Heart left ventricle (tissue), 16 donors: ENCODE measurements around the gene PHACTR1. TPM values are rescaled to one million over a fixed set of nuclear protein-coding genes. Genes with fewer than 3 reads are reported as not detected.

ENCODE experiments used
- ATAC-seq, 4 donors: fragments of 200-7000 bp; cut with Tn5 transposase; one replicate each; pipeline ENCODE4 v1.9.1; 2020 to 2022; ENCODE audit warnings: moderate library complexity in 4 of 4, mild to moderate bottlenecking in 3 of 4, moderate number of reproducible peaks in 1 of 4
- DNase-seq, 5 donors: peaks; one replicate each; pipeline ENCODE4 v3.0.0-alpha.2; 2020
- H3K27ac ChIP-seq, 12 donors: fragments of 200-600 bp; sonication (generic) in 4 of 12; one replicate each; pipeline versions ENCODE4 v1.5.0 to v1.8.0; 2016 to 2022; ENCODE audit warnings: mild to moderate bottlenecking in 2 of 12
- H3K27me3 ChIP-seq, 9 donors: fragments of 200-600 bp; sonication (generic) in 2 of 9; one replicate each; pipeline versions ENCODE4 v1.5.1 to v1.8.0; 2016 to 2022; ENCODE audit warnings: mild to moderate bottlenecking in 3 of 9
- H3K36me3 ChIP-seq, 9 donors: fragments of 200-600 bp; sonication (generic) in 2 of 9; one replicate each; pipeline versions ENCODE4 v1.5.0 to v1.8.0; 2018 to 2022; ENCODE audit warnings: mild to moderate bottlenecking in 2 of 9
- H3K4me1 ChIP-seq, 12 donors: fragments of 200-600 bp; sonication (generic) in 4 of 12; one replicate each; pipeline versions ENCODE4 v1.5.0 to v1.8.0; 2016 to 2022; ENCODE audit warnings: mild to moderate bottlenecking in 3 of 12
- H3K4me3 ChIP-seq, 12 donors: fragments of 200-600 bp; sonication (generic) in 4 of 12; one replicate each; pipeline versions ENCODE4 v1.5.0 to v1.8.0; 2017 to 2022; ENCODE audit warnings: mild to moderate bottlenecking in 9 of 12, moderate library complexity in 4 of 12
- H3K9me3 ChIP-seq, 12 donors: fragments of 200-600 bp; sonication (generic) in 4 of 12; one replicate each; pipeline versions ENCODE4 v1.5.0 to v1.8.0; 2016 to 2022; ENCODE audit warnings: mild to moderate bottlenecking in 1 of 12
- CTCF ChIP-seq, 12 donors: fragments of 200-600 bp; sonication (generic) in 4 of 12; IDR thresholded peaks; one replicate each; pipeline versions ENCODE4 v1.5.0 to v1.8.0; 2018 to 2022; ENCODE audit warnings: antibody characterized with exemption in 12 of 12, mild to moderate bottlenecking in 5 of 12
- POLR2A ChIP-seq, 2 donors: fragments of 450-650 bp; IDR thresholded peaks; one replicate each; pipeline ENCODE4 v1.6.1; 2017; ENCODE audit warnings: antibody characterized with exemption in 2 of 2, mild to moderate bottlenecking in 2 of 2, moderate library complexity in 2 of 2
- WGBS, 4 donors: extraction: QIAGEN DNeasy Blood & Tissue Kit in 2 of 4; methylation state at CpG; one replicate each; pipeline versions ENCODE4 v1.1.5 to v1.1.7; 2013 to 2018; 5-methylcytosine and 5-hydroxymethylcytosine counted together
- intact Hi-C, 10 donors: fragments of 100-400 bp; cut with DNase I; formaldehyde crosslinking; loops; one replicate each; pipeline versions ENCODE4 v1.11.1 to v1.14.2; 2022
- polyA plus RNA-seq, 2 donors: library from polyadenylated mRNA; stranded (reverse); fragments of 200-250 nt; gene quantifications; one replicate each; pipeline ENCODE4 v1.2.3, GENCODE V29; 2013
- total RNA-seq, 9 donors: library from RNA; depleted of rRNA in 2 of 9; stranded (reverse); fragments of >200 nt in 2 of 9; fragmentation: NEBNext Ultra II Directional in 3 of 9; extraction: Animal tissue kit (Norgen Biotek cat#: 25700) in 3 of 9; gene quantifications; one replicate each; pipeline versions ENCODE4 v1.1.0 to v1.2.4, GENCODE V29; 2016 to 2023
- donor health status: ischemic (EF 13 %, LVEDD 7.1; RV severe dilation, severe dysfunction).
- donor health status: healthy with polysubstance abuse.
- donor health status: DM: no; HTN: yes; CAD: no.
- donor health status: DM: no; HTN: no; CAD: no.
- donor health status: ischemic (EF 25% LVEDD 6.9; RV normal size, moderate dysfunction).
- donor health status: ischemic (EF 25% LVEDD 5.7; RV mildly dilated, moderate dysfunction).
- donor health status: healthy.
- donor health status: DM: yes; HTN: yes; CAD: no.
- donor health status: ischemic (EF 35%, LVEDD 5.7; RV mildly dilated, moderate dysfunction).
- donor health status: nonischemic (EF 11% LVEDD 7.7; RV severe dilation, severe dysfunction).
- donor health status: DM: yes; HTN: yes; CAD: no.
- donor health status: PGD.
- donor health status: ischemic (EF 29% LVEDD 5.4; RV normal size, mild dysfunction).
- donor health status: nonischemic (EF 23%, LVEDD 6.1; RV moderate dilation, normal function).

Gene PHACTR1
- total and polyA plus RNA-seq, 11 donors, result 21.2 to 238 (median 87.4) TPM

DNA sequence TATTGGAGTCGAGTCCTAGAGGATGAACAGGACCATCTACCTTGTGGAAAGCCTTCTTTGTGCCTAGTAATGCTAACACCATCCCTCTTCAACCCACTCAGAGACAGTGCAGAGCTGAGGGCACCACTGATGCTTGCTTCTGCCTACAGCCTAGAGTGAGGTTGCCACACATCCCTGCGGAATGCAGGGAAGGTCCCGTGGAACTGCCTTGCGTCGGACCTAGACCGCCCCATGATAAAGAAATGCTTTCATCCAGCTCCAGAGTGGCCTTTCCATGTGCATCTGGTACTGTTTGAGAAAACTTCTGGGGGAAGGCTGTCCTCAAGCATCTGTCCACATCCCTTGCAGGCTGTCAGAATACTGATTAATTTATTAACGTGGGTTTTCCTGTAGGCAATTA lies 168.4 kb downstream of the PHACTR1 start:
- Histone ChIP-seq H3K9me3 (peaks cover 0 to 3% (median 0%) of the 10 kb centered on the region in 12 donors), H3K4me1 (peaks cover 0 to 9% (median 0%) of the 10 kb centered on the region in 12 donors), H3K27me3 (peaks cover 0 to 31% (median 4%) of the 10 kb centered on the region in 9 donors), H3K27ac (no peak overlapping the region), H3K4me3 (no peak overlapping the region), H3K36me3 (no peaks in the 10 kb centered on the region)
- ATAC-seq (no peak), DNase-seq (no peak)
- intact Hi-C loops, result loop anchor here in 1 of 10 donors (10.0 kb wide), 1 partner anchor 1300 kb away; no protein-coding TSS in a partner anchor
- WGBS, 4 donors, result 69 to 77% (median 72%) methylated on average over 7 of the region's 7 CpGs
- no peak for TF ChIP-seq CTCF (IDR thresholded peaks at IDR 0.05)
- no peak for TF ChIP-seq POLR2A (IDR thresholded peaks at IDR 0.05)

DNA sequence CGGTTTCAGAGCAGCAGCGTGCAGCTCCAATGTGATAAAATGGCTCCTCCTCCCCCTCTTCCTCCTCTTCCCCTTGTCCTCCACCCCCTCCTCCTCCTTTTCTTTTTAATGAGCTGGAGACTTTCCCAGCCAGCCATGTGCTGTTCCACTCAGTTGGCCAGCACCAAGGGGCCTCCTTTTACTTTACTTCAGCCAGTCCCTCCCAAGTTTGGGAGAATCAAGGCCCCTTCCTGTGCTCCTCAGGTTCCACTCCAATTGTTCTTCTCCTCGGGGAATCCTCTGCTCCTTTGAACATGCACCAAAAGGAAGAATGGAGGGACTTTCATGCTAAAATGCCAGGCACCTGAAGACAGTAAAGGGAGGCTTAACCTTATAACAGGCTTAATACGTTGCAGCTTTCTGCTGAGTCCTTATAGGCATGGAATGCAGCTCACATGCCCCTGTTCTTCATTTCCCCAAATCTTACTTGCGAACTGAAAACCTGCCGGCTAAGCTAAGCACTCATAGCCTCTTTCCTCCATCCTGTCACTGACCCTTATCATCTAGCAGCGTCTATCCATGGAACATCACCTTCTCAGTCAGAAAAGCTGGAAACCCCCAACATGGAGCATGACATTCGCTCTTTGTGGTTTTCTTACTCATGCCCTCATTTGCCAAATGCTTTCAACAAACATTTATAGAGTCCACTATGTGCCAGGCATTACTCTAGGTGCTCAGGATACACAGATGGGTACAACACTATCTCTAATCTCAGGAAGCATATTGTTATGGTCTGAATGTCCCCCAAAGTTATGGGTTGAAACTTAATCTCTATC lies 170.6 kb downstream of the PHACTR1 start:
- TF ChIP-seq CTCF (IDR thresholded peaks at IDR 0.05) (no peak), POLR2A (IDR thresholded peaks at IDR 0.05) (no peak)
- no peaks in the 10 kb centered on the region for H3K36me3 ChIP-seq
- H3K4me1 ChIP-seq, result peaks cover 0 to 9% (median 0%) of the 10 kb centered on the region in 12 donors
- peaks cover 0 to 18% (median 2%) of the 10 kb centered on the region in 12 donors for H3K9me3 ChIP-seq
- WGBS, 4 donors, result 46 to 56% (median 47%) methylated on average over 8 of the region's 8 CpGs
- peaks cover 0 to 12% (median 0%) of the 10 kb centered on the region in 9 donors for H3K27me3 ChIP-seq
- ATAC-seq (peak in 3 of 4 donors; percentile 41 to 53 (median 42)), DNase-seq (no peak)
- no peak overlapping the region for H3K4me3 ChIP-seq
- intact Hi-C loops, result loop anchor here in 1 of 10 donors (10.0 kb wide), 1 partner anchor 1302 kb away; no protein-coding TSS in a partner anchor
- no peak overlapping the region for H3K27ac ChIP-seq

DNA sequence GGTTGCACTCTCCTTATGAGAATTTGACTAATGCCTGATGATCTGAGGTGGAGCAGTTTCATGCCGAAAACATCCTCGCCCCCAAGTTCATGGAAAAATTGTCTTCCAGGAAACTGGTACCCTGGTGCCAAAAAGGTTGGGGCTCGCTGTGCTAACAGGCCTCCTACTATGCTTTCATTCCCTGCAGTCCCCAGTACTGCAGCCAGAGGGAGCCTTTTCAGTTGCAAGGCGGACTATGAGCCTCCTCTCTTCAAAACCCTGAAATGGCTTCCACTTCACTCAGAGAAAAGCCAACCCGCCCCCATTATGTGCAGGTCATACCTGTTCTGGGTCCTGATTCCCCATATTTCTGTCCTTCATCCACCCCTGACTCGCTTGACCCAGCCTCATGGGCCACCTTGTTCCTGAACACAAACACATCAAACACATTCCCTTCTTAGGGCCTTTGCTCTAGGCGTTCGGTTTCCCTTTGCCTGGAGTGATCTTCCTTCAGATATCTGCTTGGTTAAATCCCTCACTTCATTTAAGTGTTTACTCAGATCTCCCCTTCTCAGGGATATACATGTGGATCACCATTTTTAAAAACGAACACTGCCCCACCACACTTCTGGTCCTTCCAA lies 173.7 kb downstream of the PHACTR1 start:
- intact Hi-C loops, result loop anchor here in 8 of 10 donors (5.0 to 10.0 kb wide), 6 partner anchors 248 to 1305 kb away; partner anchors contain the start of genes EDN1 (in 1 of the 8) and MCUR1 (in 1 of the 8)
- Histone ChIP-seq H3K4me1 (peaks cover 0 to 18% (median 5%) of the 10 kb centered on the region in 12 donors), H3K4me3 (no peak overlapping the region), H3K9me3 (peaks cover 0 to 19% (median 2%) of the 10 kb centered on the region in 12 donors), H3K27ac (no peak overlapping the region), H3K36me3 (no peaks in the 10 kb centered on the region), H3K27me3 (no peaks in the 10 kb centered on the region)
- ATAC-seq (no peak), DNase-seq (no peak)
- WGBS, 4 donors, result 92 to 96% (median 94%) methylated on average over 9 of the region's 9 CpGs
- TF ChIP-seq POLR2A (IDR thresholded peaks at IDR 0.05), result no peak
- peak in 9 of 12 donors; percentile 12 to 42 (median 34) for TF ChIP-seq CTCF (IDR thresholded peaks at IDR 0.05)

- intact Hi-C loops, result loop anchor here in 8 of 10 donors (5.0 to 10.0 kb wide), 6 partner anchors 249 to 1307 kb away; partner anchors contain the start of genes EDN1 (in 1 of the 8) and MCUR1 (in 1 of the 8)
- no peak for TF ChIP-seq CTCF (IDR thresholded peaks at IDR 0.05)
- TF ChIP-seq POLR2A (IDR thresholded peaks at IDR 0.05), result no peak
- Histone ChIP-seq H3K27ac (no peak overlapping the region), H3K9me3 (peaks cover 0 to 19% (median 2%) of the 10 kb centered on the region in 12 donors), H3K27me3 (no peaks in the 10 kb centered on the region), H3K4me1 (peaks cover 0 to 23% (median 7%) of the 10 kb centered on the region in 12 donors), H3K36me3 (no peaks in the 10 kb centered on the region), H3K4me3 (no peak overlapping the region)
- 70 to 85% (median 75%) methylated on average over 1 of the region's 1 CpG for WGBS, 4 donors
- ATAC-seq, result no peak
- no peak for DNase-seq
These were observed 175.0 kb downstream of the PHACTR1 start for GRCh38 chr6:12891595-12891994.
